Vagina (tissue), 2 donors: ENCODE data around the gene CACNA2D4. TPM values are rescaled to one million over a fixed set of nuclear protein-coding genes. Genes with fewer than 3 reads are reported as not detected.

Source experiments
- DNase-seq, 2 donors: peaks; one replicate each; pipeline ENCODE4 v3.0.0-alpha.2; 2017; ENCODE audit errors: extremely low spot score in 2 of 2
- H3K27ac ChIP-seq: fragments of 200-600 bp; sonication (generic); one replicate; pipeline ENCODE4 v1.5.1; 2019
- H3K27me3 ChIP-seq: fragments of 200-600 bp; sonication (generic); one replicate; pipeline ENCODE4 v1.5.1; 2019
- H3K36me3 ChIP-seq, 2 donors: fragments of 200-600 bp; sonication (generic); one replicate each; pipeline ENCODE4 v1.5.1; 2017 to 2019
- H3K4me1 ChIP-seq: fragments of 200-600 bp; sonication (generic); one replicate; pipeline ENCODE4 v1.5.1; 2019
- H3K4me3 ChIP-seq, 2 donors: fragments of 200-600 bp; sonication (generic); 1 replicate in 1 of 2; 2 replicates in 1 of 2; pipeline ENCODE4 v1.5.1; 2016 to 2019
- H3K9me3 ChIP-seq: fragments of 200-600 bp; sonication (generic); one replicate; pipeline ENCODE4 v1.5.1; 2019
- CTCF ChIP-seq, 3 experiments: fragments of 450-650 bp in 2 of 3; fragments of 200-600 bp in 1 of 3; sonication (generic) in 1 of 3; IDR thresholded peaks; one replicate each; pipeline ENCODE4 v1.5.1; 2017 to 2019; ENCODE audit warnings: antibody characterized with exemption in 3 of 3, mild to moderate bottlenecking in 2 of 3, moderate library complexity in 2 of 3
- POLR2A ChIP-seq, 2 donors: fragments of 450-650 bp; IDR thresholded peaks; one replicate each; pipeline ENCODE4 v1.6.1; 2017; ENCODE audit warnings: antibody characterized with exemption in 2 of 2, mild to moderate bottlenecking in 2 of 2, moderate library complexity in 2 of 2
- POLR2AphosphoS5 ChIP-seq, 2 donors: sonication (generic); formaldehyde crosslinking; IDR thresholded peaks; one replicate each; pipeline ENCODE4 v1.9.0; 2017; ENCODE audit warnings: antibody characterized with exemption in 2 of 2, mild to moderate bottlenecking in 2 of 2, low read depth in 1 of 2; ENCODE audit not compliant: insufficient read depth in 1 of 2
- intact Hi-C: fragments of 100-400 bp; cut with DNase I; formaldehyde crosslinking; loops from one replicate; pipeline ENCODE4 v1.15.1; 2023
- total RNA-seq: library from RNA; depleted of rRNA; stranded (reverse); fragments of >200 nt; gene quantifications from one replicate; pipeline ENCODE4 v1.2.3, GENCODE V29; 2016

CACNA2D4 gene
- total RNA-seq, 1 donor from 2014 or later = 2.2 TPM

- Histone ChIP-seq H3K4me3 (no peak overlapping the region), H3K9me3 (peaks cover 10% of the 10 kb centered on the region), H3K36me3 (no peaks in the 10 kb centered on the region), H3K27me3 (no peaks in the 10 kb centered on the region), H3K27ac (no peak overlapping the region), H3K4me1 (no peaks in the 10 kb centered on the region)
- intact Hi-C loops = no loop called here
- TF ChIP-seq POLR2A (IDR thresholded peaks at IDR 0.05) (no peak), POLR2AphosphoS5 (IDR thresholded peaks at IDR 0.05; ENCODE audit: insufficient read depth in 1 of 2, low read depth in 1 of 2) (no peak), CTCF (IDR thresholded peaks at IDR 0.05) (no peak)
- no peak for DNase-seq
Measured at GRCh38 chr12:1857821-1858220, 60.6 kb downstream of the CACNA2D4 start.

- DNase-seq = no peak
- no peaks in the 10 kb centered on the region for H3K27me3 ChIP-seq
- H3K36me3 ChIP-seq = no peaks in the 10 kb centered on the region
- TF ChIP-seq POLR2AphosphoS5 (IDR thresholded peaks at IDR 0.05; ENCODE audit: insufficient read depth in 1 of 2, low read depth in 1 of 2) = no peak
- TF ChIP-seq CTCF (IDR thresholded peaks at IDR 0.05) = no peak
- no peak for TF ChIP-seq POLR2A (IDR thresholded peaks at IDR 0.05)
- H3K27ac ChIP-seq = no peak overlapping the region
- H3K9me3 ChIP-seq = peaks cover 10% of the 10 kb centered on the region
- no peaks in the 10 kb centered on the region for H3K4me1 ChIP-seq
- H3K4me3 ChIP-seq = no peak overlapping the region
- intact Hi-C loops = no loop called here
Measured at GRCh38 chr12:1857086-1857485, 61.4 kb downstream of the CACNA2D4 start.

- Histone ChIP-seq H3K27me3 (no peaks in the 10 kb centered on the region), H3K36me3 (no peaks in the 10 kb centered on the region), H3K4me1 (no peaks in the 10 kb centered on the region), H3K4me3 (no peak overlapping the region), H3K27ac (no peak overlapping the region), H3K9me3 (peaks cover 10% of the 10 kb centered on the region)
- TF ChIP-seq POLR2A (IDR thresholded peaks at IDR 0.05) (no peak), CTCF (IDR thresholded peaks at IDR 0.05) (no peak), POLR2AphosphoS5 (IDR thresholded peaks at IDR 0.05; ENCODE audit: insufficient read depth in 1 of 2, low read depth in 1 of 2) (no peak)
- no peak for DNase-seq
- intact Hi-C loops = no loop called here
Measured at GRCh38 chr12:1855241-1855640, 63.2 kb downstream of the CACNA2D4 start.

- intact Hi-C loops = no loop called here
- no peak for DNase-seq
Measured at GRCh38 chr12:1853716-1854115, 64.7 kb downstream of the CACNA2D4 start.

GRCh38 chr12:1852076-1852475 lies 66.4 kb downstream of the CACNA2D4 start:
- TF ChIP-seq POLR2A (IDR thresholded peaks at IDR 0.05) = no peak
- TF ChIP-seq CTCF (IDR thresholded peaks at IDR 0.05) = no peak
- TF ChIP-seq POLR2AphosphoS5 (IDR thresholded peaks at IDR 0.05; ENCODE audit: insufficient read depth in 1 of 2, low read depth in 1 of 2) = no peak
- Histone ChIP-seq H3K27me3 (no peaks in the 10 kb centered on the region), H3K27ac (no peak overlapping the region), H3K4me1 (no peaks in the 10 kb centered on the region), H3K36me3 (no peaks in the 10 kb centered on the region), H3K9me3 (peaks cover 10% of the 10 kb centered on the region), H3K4me3 (no peak overlapping the region)
- intact Hi-C loops = no loop called here
- DNase-seq = no peak

More at GRCh38 chr12:1853716-1854115, 64.7 kb downstream of the CACNA2D4 start:
- no peak overlapping the region for H3K27ac ChIP-seq
- no peak for TF ChIP-seq CTCF (IDR thresholded peaks at IDR 0.05)
- no peak for TF ChIP-seq POLR2A (IDR thresholded peaks at IDR 0.05)
- TF ChIP-seq POLR2AphosphoS5 (IDR thresholded peaks at IDR 0.05; ENCODE audit: insufficient read depth in 1 of 2, low read depth in 1 of 2) = no peak
- no peak overlapping the region for H3K4me3 ChIP-seq
- H3K4me1 ChIP-seq = no peaks in the 10 kb centered on the region
- H3K36me3 ChIP-seq = no peaks in the 10 kb centered on the region
- H3K27me3 ChIP-seq = no peaks in the 10 kb centered on the region
- peaks cover 10% of the 10 kb centered on the region for H3K9me3 ChIP-seq
